Measurements from ENCODE around the gene NKD2.

GRCh38 chr5:1037123-1037670 lies 28.6 kb downstream of the NKD2 start:
- TF ChIP-seq CTCF (IDR thresholded peaks at IDR 0.05; ENCODE audit: low read depth, low read length, poor library complexity, severe bottlenecking) (no peak), EZH2phosphoT487 (IDR thresholded peaks at IDR 0.05; ENCODE audit: borderline replicate concordance, low read length) (no peak)

Data from DOHH2 (cell line).